Activated naive CD4-positive, alpha-beta T cell treated with anti-CD3 and anti-CD28 coated beads, Interleukin-2, amount 50 U/mL, for 72 hours (primary cell): ENCODE data around the gene GIT1. TPM values are rescaled to one million over a fixed set of nuclear protein-coding genes. Genes with fewer than 3 reads are reported as not detected.

Experiments
- ATAC-seq, 2 donors: fragments of 150-1000 bp; cut with Tn5 transposase; 2 replicates each; pipeline ENCODE4 v1.10.0; 2021; ENCODE audit warnings: mild to moderate bottlenecking in 2 of 2, moderate library complexity in 2 of 2
- DNase-seq, 2 donors: peaks; one replicate each; pipeline ENCODE4 v3.0.0; 2021 to 2022; ENCODE audit warnings: low spot score in 2 of 2
- H3K27ac Mint-ChIP-seq, 2 donors: one replicate each; pipeline ENCODE4 v1.8.0; 2022; ENCODE audit warnings: mild to moderate bottlenecking in 2 of 2, mixed read lengths in 2 of 2
- H3K36me3 Mint-ChIP-seq, 2 donors: one replicate each; pipeline ENCODE4 v1.8.0; 2022; ENCODE audit warnings: mixed read lengths in 2 of 2
- H3K9me3 Mint-ChIP-seq, 2 donors: one replicate each; pipeline ENCODE4 v1.8.0; 2022; ENCODE audit warnings: mixed read lengths in 2 of 2
- total RNA-seq, 2 donors: library from RNA; stranded (reverse); gene quantifications; one replicate each; pipeline ENCODE4 v1.2.3, GENCODE V29; 2022

The GIT1 gene
- total RNA-seq, 2 donors from 2014 or later = 49.8 to 67.8 TPM

DNA sequence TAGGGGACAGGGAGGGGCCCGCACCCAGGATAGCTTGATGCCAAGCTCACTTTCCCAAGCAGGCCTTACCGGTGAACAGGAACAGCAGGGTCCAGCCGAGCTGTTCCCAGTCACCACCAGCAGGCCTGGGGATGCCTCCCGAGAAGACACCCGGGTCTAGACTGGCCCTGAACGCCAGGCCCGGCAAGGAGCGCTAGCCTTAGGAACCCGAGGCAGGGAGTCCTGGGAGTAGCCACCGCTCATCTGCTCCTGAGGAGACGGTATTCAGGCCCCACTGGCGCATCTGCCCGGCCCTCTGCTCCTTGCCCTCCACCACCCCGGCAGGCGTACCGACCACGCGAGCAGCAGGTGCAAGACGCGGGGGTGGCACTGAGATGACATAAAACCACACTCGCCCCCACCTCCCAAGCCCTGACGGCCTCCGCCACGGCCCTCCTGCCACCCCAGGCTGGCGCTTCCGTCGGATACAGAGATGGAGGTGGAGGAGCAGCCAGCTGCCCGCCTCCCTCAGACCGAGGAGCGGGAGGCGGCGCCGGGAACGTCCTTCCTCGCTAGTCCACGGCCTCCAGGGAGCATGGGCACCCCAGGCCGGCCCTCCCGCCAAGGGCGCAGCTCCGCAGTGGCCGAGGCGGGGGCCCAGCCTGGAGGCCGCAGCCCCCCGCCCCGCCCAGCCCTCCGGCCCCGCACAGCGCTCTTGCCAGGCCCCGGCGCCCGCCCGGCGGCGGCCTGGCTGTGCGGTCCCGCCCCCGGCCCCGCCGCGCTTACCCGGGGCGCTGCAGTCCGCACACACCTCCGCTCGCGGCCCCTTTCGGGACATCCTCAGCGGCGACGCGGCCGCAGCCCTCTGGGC is 661 bp downstream of the GIT1 start:
- H3K36me3 Mint-ChIP-seq = peaks cover 7 to 10% of the 10 kb centered on the region in 2 donors
- H3K27ac Mint-ChIP-seq = peak overlapping the region; percentile 84 to 90
- DNase-seq (peak in 1 of 2 donors; percentile 51), ATAC-seq (peak; percentile 4 to 13)
- no peaks in the 10 kb centered on the region for H3K9me3 Mint-ChIP-seq

DNA sequence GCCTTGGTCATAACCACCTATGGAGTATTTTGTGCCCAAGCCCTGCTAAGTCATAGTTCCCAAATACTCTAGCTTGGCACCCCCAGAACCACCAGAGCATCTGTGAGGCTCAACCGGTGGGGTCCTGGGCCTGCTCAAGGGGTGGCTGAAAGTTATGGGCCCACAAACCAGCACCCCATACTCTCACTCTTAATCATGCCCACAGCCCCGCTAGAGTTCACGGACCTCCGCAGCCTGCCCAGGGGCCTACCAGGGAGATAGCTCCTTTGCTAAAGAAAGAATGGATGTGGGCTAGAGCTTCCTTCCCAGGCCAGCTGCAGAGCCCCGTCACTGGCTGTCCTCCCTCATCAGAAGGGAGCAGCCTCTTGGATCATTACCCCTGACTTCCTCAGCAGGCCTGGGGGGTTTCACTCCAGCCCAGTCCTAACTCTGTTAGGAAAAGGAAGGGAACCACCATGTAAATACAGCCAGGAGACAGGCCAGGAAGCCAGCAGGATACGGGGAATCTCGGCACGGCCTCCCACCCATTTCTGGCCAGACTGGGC is 1.4 kb downstream of the GIT1 start:
- Mint-ChIP-seq H3K36me3 (peaks cover 9 to 10% of the 10 kb centered on the region in 2 donors), H3K27ac (peak overlapping the region; percentile 88 to 90), H3K9me3 (no peaks in the 10 kb centered on the region)
- no peak for DNase-seq
- no peak for ATAC-seq

DNA sequence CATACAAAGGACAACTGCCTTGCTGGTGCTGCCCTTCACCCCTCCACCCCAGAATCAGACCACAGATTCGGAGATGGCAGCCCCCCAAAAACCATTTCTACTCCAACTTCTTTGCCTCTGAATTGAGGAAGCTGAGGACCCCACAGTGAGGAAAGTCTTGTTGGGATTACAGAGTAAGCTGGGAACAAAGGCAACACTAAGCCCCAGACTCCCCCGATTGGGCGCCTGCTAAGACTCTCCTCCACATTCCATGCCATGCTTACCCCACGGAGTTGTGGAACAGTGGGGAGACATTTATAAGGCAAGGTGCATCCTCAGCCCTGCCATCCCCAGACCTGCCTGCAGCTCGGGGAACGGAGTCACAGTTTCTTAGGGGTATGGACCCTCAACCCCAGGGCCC is 1.9 kb downstream of the GIT1 start:
- Mint-ChIP-seq H3K27ac (peak overlapping the region in 1 of 2 donors; percentile 90), H3K36me3 (peaks cover 10 to 14% of the 10 kb centered on the region in 2 donors), H3K9me3 (no peaks in the 10 kb centered on the region)
- ATAC-seq (no peak), DNase-seq (no peak)

DNA sequence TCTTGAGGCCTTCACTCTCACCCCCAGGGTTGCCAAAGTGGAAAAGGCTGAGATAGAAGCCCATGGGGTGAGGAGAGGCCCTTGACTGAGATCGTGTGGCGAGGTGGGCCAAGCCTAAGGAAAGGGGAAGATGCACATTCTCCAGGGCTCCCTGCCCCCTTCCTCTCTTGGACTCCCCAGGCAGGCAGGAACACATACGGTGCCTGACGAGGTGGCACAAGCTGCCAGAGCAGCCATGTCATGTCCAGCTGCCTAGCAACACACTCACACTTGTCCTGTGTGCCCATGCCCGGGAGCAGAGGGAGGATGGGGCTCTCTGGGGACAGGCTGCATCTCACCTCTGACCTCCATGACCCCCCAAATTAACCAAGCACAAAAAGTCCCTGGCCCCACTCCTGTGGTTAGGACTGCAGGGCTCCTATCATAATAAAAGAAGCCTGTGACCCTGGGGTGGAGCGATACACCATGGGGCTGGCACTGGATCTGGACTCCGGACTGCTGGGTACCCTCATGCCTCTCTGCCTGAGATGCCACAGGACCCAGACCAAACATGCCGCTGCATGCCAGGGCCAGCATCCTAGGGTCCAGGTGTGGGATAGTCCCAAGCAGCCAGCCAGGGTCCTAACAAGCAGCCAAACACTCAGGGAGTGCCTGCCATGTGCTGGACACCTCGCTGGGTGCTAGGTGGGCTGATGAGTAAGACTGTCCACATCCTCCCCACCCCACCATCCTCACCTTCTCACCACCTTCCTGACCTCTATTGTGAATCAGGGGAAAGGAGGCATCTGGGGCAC is 2.6 kb downstream of the GIT1 start:
- Mint-ChIP-seq H3K36me3 (peaks cover 10 to 19% of the 10 kb centered on the region in 2 donors), H3K9me3 (no peaks in the 10 kb centered on the region), H3K27ac (peak overlapping the region in 1 of 2 donors; percentile 90)
- no peak for DNase-seq
- ATAC-seq = no peak

DNA sequence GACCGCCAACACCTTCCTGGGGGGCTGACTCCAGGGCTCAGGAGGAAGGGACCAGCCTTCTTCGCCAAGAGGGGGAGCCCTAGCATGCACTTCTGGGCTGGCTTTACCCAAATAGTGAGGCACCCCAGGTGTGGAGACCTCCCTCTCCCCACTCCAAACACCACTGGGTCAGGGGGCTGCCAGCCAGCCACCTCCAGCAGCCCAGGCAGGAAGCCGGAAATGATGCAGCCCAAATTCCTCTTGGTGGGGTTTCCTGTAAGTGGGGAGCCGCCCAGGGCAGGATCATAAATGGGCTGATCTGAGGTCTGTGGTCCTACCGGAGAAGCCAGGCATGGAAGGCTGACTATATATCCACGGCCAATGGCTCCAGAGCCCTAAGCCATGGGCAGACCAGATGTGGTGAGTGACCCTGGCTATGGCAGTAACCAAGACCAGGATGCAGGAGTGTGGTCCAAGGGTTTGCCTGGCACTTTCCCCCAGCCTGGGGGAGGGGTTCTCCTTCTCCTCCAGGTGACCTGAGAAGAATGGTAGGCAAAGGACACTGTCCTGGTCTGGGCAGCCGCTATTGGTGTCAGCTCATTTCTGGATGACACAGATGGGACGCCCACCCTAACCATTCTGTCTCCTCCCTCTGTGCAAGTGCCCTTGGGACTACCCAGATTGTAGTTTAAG is 4.2 kb downstream of the GIT1 start:
- no peak for ATAC-seq
- Mint-ChIP-seq H3K9me3 (no peaks in the 10 kb centered on the region), H3K36me3 (peaks cover 20 to 30% of the 10 kb centered on the region in 2 donors), H3K27ac (peak overlapping the region; percentile 89 to 90)
- no peak for DNase-seq

DNA sequence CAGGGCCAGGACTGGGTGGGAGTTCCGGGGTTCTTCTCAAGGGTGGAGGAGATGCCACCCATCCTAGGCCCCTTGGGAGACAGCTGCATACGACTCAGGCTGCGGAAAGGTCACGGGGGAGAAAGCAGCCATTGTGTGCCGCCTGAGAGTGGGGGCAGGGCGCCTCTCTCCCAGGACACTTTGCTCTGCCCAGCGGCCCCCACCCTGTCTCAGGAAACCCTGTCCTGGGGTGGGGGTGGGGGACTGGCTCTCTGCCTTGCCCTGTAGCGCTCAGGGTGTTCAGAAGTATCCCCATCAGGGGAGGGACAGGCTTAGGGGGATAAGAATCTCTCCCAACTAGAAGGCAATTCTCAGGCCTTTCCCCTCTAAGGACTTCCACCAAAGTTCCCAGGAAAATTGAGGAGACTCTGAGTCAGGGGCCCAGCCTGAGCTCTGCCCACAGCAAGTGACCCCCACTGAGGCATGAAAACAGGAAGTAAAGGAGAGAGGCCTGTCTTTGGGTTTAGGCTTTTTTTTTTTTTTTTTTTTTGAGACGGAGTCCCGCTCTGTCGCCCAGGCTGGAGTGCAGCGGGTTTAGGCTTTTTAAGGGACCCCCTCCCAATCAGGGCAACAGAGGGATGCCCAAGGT is 4.9 kb downstream of the GIT1 start:
- H3K27ac Mint-ChIP-seq = peak overlapping the region; percentile 89 to 90
- H3K9me3 Mint-ChIP-seq = no peaks in the 10 kb centered on the region
- peaks cover 25 to 34% of the 10 kb centered on the region in 2 donors for H3K36me3 Mint-ChIP-seq
- ATAC-seq (no peak), DNase-seq (no peak)

DNA sequence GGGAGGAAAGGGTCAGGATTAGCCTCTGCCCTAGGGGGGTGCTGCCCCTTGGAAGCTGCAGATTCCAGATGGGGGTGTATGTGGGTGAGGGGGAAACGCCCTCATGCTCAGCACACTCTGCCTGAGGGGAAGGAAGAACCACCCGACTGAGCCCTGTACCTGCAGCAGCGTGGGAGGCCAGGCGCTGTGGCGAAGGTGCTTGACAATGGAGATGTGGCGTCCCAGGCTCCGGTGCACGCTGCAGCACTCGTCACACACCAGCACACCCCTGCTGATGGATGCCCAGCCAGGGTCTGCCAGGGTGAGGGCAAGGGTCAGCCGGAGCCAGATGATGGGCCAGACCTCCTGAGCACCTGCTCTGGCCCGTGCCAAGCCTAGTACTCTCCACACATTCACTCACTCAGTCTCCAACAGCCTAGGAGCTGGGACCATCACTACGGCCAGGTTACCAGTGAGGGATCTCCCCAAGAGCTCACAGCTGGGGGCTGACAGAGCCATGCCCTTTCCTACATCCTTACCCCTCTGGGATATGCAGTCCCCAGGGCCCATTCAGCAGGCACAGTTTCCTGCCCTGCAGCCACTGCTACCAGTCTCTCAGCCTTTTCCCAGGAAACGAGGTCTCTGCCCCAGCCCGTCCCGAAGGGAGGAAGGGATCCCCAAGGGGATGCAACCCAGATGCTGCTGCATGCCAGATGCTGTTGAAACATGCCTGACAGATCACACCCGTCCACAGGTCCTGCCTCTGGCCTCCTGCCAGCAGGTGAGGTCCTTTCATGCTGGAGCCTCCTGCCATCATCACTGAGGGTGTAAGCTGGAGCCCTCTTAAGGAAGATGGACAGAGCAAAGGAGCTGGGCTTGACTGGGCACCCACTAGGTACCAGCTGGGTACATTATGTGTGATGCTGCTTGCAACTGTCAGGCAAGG is 5.9 kb downstream of the GIT1 start:
- DNase-seq (no peak), ATAC-seq (no peak)
- Mint-ChIP-seq H3K36me3 (peaks cover 24 to 34% of the 10 kb centered on the region in 2 donors), H3K9me3 (no peaks in the 10 kb centered on the region), H3K27ac (peak overlapping the region; percentile 72 to 90)

DNA sequence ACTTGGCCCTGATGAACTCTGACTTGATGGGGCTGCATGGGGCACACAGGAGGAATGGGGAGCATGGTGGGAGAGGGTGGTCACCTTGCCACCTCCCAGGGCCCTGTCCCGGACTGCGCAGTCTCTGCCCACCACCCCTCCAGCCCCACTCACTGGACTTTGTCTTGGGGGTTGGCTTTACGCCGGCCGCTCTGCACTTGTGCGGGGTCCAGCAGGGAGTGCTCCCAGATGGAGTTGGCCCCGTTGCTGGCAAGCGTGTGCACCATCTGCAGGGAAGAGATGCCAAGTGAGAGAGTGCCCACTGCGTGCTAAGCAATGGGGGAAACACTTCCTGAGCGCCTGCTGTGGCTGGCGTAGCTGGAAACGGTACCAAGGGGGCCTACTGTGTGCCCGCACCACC is 6.7 kb downstream of the GIT1 start:
- ATAC-seq (no peak), DNase-seq (no peak)
- H3K27ac Mint-ChIP-seq = peak overlapping the region in 1 of 2 donors; percentile 90
- H3K36me3 Mint-ChIP-seq = peaks cover 16 to 28% of the 10 kb centered on the region in 2 donors
- H3K9me3 Mint-ChIP-seq = no peaks in the 10 kb centered on the region

DNA sequence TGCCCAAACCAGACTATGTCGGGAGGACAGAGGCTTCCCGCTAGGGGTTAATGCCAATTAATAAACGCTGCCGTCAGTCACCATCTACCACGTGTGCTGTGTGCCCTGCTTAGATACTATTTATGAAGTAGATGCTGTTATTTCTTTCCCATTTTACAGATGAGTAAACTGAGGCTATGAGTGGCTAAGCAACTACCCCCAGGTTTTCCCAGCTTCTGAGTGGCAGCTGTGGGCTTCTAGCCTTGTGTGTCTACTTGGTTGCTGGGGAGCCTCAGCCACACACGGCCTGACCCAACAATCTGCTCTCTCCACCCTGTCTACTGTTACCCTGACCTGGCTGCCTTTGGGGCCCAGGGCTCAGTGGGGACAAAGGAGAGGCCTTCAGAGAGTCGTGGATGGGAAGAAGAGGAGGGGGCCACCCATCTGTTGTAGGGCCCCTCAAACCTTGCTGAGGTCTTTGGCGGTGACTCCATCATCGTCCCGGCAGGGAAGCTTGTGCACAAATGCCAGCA is 7.1 kb downstream of the GIT1 start:
- ATAC-seq = no peak
- Mint-ChIP-seq H3K9me3 (no peaks in the 10 kb centered on the region), H3K27ac (peak overlapping the region in 1 of 2 donors; percentile 90), H3K36me3 (peaks cover 15 to 28% of the 10 kb centered on the region in 2 donors)
- DNase-seq = no peak

DNA sequence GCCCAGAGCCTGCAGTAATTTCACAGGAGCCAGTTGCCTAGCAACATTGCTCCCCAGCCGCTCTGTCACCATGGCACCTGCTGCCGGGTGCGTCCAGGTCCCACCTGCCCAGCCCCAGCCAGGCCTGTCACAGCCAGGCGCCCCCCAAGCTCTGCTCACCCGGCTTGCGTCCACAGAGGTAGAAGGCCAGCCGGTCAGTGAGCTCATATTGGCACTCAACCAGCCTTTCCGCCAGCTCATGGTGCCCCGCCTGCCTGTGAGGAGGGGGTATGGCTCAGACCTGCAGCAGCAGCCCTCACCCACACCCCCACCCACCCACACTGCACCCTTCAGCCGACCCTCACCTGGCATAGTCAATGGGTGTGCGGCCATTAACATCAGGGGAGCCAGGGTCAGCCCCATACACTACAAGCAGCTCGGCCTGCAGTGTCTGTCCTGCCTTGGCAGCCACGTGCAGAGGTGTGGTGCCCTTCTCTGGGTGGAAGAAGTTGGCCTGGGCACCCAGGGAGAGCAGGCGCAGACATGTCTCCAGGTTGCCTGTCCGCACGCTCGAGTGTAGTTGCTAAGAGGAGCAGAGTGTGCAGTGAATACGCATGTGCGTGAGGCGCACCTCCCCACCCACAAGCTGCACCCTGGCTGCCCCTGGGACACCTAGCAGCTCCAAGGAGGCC is 7.7 kb downstream of the GIT1 start:
- Mint-ChIP-seq H3K27ac (peak overlapping the region in 1 of 2 donors; percentile 90), H3K9me3 (no peaks in the 10 kb centered on the region), H3K36me3 (peaks cover 15 to 28% of the 10 kb centered on the region in 2 donors)
- DNase-seq (no peak), ATAC-seq (no peak)

DNA sequence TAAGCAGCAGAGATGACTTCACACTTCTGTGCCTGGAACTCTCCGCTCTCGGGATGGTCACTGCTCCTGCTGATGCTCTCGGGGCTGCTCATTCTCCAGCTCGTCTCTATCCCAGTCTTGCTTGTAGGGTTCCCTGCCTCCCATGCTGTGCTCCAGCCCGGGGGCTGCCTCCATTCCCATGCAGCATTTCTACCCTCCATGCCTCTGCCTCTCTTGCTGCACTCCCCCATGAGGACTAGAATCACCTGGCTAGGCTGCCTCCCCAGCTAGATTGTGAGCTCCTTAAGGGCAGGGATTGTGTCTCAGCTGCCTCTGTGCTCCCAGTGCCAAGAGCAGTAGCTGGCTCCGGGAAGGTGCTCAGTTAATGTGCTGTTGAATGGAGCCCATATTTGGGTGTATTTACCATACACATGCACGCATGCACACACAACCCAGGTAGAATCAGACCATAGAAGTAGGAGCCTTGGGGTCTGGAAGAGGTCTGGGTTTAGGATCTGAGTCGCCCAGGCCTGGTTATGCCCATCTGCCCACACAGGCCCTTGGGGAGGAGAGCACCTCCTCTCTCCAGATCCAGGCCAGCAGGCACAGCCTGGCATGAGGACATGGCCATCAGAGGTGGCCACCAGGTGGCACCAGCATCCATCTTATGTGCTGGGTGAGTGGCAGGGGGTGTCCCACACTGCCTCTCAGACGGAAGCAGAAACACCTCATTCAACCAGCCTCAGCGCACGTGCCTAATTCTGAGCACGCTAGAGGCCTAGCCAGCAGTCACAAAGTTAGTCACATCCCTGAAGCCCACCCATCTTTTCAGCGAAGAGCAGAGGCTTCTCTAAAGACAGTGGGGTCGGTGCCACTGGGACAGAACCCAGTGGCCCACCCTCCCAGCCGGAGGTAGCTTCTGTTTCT is 9.3 kb downstream of the GIT1 start:
- DNase-seq (peak; percentile 88 to 90), ATAC-seq (peak; percentile 97 to 98)
- Mint-ChIP-seq H3K9me3 (no peaks in the 10 kb centered on the region), H3K27ac (peak overlapping the region; percentile 16 to 92), H3K36me3 (peaks cover 15 to 28% of the 10 kb centered on the region in 2 donors)

DNA sequence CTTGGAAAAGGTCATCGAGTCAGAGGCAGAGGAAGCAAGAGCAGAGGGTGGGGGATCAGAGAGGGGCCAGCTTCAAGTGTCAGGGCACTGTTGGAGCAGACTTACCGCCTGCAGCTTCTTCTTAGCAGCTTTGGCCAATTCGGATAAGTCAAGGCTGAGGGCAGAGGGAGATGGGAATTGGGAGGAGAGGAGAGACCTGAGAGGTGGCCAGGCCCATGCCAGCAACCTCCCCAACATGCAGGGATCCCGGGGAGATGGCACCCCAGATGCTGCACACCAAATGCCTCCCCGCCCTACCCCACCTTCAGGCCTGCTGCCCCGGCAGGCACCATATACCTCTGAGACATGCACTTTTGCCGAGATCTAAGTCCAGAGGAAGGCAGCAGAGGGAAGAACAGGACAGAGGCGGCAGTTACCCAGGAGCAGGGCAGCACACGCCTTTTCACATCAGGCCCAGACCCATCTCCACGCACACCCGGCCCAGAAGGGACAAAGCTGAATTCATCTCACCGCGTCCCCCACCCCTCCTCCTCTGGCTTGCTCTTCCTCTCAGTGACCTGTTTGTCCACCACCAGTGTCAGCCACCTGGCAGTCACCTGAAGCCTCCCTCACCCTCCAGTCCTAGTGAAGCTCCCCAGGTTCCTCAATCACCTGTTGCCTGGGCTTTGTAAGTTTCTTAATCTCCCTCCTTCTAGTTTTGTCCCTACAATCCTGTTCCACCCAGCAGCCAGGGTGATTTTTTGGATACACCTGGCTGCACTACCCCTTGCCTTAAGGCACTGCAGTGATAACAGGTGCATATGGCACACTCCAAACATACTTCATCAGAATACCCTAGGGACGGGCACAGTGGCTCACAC is 10.6 kb downstream of the GIT1 start:
- H3K9me3 Mint-ChIP-seq = no peaks in the 10 kb centered on the region
- peak overlapping the region in 1 of 2 donors; percentile 90 for H3K27ac Mint-ChIP-seq
- ATAC-seq = no peak
- H3K36me3 Mint-ChIP-seq = peaks cover 15 to 28% of the 10 kb centered on the region in 2 donors
- DNase-seq = peak in 1 of 2 donors; percentile 50
